HG02852 (cell line): ENCODE data around the gene PTPRJ.

ENCODE experiments used
- ATAC-seq: cut with Tn5 transposase; IDR thresholded peaks from one replicate; pipeline ENCODE4 v1.9.1; 2021; ENCODE audit warnings: mild to moderate bottlenecking, moderate library complexity; ENCODE audit not compliant: unreplicated experiment

The PTPRJ gene

DNA sequence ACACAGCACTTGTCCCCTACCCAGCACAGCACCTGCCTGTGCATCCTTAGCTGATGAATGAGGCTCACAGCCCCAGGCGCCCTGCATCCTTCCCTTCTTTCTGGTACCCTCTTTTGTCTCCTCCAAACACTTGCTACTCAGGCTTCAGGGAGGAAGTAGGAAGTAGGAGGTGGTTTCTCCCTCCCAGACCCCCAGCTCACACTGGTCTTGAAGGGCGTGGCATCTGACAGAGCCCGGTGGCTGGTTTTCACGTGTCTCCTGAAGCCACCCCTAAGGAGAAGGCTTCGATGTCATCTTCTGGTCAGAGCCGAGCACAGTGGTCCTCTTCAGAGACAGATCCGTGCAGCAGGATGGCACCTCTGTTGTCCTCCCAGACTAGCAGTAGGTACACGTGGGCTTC is 109.8 kb downstream of the PTPRJ start:
- ATAC-seq = no peak

DNA sequence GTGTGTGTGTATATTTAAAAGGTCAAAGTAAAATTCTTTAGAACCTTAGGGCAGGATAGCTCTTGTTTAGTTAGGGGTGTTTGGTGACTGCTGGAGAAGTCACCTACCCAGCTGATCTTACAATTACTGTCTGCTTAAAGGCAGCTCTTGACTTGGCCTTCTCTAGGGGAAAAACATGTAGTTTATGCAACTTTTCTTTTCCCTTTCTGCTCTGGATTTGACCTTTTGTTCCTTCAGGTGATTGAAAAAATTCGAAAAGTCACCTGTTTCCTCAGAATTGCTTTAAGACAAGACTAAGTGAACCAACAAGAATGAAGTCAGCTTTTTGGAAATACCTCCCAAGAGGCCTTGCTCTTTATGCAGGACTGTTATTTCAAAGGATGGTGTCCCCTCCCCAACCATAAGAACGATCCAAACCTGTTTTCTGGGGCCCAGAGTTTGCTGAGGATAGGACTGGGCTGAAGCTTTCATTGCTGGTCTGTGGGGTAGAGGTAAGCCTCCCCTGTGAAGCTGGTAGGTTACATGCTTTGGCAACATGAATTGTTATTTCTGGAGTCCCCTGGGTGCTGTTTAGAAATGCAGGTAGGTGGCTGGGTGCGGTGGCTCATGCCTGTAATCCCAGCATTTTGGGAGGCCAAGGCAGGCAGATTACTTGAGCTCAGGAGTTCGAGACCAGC is 111.2 kb downstream of the PTPRJ start:
- ATAC-seq = no peak

DNA sequence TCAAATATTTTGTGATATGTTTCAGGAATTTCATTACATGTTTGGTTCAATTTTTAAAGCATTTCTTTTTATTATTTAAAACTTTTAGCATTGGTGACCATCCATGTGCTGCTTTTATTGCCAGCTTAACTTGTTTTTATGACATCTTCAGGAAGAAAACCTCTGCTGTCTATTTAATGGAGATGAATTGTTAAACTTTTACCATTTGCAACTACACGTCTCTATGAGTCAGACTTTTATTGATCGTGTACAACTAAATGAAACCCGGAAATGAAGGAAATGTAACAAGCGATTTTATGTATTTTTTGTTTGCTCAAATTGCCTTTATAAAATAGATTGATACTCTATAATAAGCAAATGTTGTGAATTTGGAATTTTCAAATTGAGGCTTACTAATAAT is 113.0 kb downstream of the PTPRJ start:
- ATAC-seq = no peak

DNA sequence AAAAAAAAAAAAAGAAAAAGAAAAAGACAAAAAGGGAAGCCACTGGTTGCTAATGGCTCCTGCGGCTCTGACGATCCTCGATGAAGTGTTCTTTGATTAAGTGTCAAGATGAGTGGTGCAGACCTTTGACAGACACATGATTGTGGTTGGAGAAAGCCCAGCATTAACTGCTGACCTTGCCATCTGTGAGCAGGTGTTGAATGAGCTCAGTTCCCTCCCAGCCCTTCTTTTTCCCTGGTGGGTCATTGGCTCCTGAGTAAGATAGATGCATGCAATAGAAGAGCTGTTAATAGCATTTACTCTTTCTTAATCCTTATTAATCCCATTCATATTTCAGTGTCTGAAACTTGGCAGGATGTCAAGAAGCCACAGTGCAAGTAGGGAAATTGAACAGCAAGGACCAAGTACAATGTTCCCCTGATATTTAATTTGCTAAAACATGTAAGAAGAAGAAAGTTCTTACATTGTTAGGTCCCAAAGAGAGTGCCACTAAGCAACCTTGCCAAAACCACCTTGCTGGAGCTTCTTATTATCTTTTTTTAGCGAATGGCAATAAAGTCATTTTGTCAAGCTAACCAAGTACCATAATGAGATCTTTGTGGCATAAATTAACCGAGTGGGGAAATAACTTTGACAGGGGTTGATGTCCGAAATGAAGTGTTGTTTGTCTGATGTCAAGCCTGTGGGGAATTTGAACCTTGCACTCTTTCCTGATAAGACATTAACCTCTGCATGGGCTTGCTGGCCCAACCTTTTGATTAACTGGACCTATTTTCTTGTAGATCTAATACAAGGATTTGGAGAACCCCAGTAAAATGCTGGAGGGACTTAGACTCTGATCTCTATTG is 113.7 kb downstream of the PTPRJ start:
- no peak for ATAC-seq

DNA sequence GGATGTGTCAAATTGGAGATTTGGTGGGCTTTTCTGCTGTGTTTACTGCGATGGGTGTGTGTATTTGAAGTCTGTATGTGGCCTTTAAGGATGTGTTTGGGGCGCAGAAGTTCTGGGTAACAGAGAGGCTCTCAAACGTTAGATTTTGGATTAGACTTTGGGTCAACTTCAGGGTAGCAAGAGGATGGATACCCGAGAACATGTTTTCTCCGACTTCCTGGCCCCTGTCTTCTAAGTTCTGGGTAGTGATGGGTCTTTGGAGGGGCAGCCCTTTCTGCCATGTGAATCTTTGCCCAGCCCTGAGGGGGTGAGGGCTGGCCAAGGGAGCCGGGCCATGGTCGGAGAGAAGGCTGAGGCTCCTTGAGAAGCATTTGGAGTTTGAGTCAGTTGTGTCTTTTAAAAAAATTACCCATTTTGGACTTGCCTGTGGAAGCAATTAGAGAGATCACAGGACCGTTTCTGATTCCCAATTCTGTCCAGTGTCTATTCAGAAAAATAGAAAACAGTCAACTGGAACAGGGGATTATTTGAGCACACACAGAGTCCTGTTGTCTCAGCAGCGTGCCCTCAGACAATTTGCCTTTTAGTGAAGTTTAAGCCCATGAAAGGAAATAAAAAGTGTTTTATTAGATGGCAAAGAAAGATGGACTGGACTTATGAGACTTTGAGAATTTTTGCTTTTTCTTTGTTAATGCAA is 114.4 kb downstream of the PTPRJ start:
- ATAC-seq = no peak

DNA sequence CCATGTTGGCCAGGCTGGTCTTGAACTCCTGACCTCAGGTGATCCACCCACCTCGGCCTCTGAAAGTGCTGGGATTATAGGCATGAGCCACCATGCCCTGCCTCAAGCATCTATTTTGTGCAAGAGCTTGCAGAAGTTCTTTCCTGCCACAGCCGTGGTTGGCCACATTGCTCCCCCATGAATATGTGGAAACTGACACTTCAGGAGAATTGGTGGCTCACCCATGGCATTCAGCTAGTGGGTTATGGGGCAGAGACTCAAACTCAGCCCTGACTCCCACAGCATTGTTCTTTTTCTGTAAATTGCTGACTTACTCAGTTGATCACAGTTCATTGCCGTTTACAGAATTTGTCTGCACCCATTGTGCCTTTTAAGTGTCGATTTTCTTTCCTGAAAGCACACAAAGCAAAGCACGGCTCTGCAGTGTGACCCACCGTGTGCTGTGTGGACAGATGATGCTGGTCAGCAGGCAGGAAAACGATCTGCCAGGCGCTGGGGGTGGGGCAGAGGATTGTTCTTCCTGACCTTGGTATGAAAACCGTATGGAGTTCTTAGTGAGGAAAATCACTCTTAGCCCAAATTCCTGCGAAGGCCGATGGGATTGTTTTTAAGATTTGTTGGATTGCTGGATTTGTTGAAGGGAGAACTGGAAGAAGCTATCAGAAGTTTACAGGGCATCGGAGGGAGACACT is 115.6 kb downstream of the PTPRJ start:
- ATAC-seq = no peak

DNA sequence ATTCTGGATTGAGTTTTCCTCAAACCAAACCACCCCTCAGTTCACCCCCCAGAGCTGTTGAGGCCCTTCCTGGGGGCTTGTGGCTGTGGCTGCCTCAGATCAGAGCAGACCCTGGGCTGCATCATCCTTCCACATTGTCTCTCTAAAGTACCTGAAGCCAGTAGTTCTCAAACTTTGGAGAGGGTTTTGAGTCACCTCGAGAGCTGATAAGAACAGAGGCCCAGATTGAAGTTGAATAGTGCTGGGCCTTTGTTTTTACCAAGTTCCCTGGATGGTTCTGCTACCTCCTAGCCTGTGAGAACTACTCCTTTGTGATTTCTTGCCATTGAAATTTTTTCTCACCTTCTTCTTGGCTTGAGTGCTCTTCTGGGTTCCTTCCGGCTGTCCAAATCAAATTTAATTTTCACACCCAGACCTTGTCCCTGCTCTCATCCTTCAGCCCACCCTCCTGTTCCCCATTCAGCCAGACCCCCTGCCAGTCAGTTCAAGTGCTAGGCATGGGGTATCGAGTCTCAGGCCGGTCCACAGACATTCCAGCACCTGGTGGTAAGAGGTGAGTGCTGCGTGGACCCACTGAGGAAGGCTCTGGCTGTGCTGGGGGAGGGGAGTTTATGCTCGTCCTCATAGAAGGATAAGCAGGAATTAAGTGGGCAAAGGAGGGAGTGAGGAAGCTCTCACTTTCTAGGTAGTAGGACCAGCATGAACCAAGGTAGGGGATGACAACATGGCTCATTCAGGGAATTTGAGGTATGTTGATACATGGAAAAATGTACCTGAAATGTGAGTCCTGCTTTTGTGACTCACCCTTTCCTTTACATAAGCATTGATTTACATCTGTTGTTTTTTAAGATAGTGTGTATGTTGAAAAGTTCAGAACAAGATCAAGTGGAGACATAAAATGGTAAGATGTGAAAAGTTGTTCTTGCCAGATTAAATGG is 116.5 kb downstream of the PTPRJ start:
- no peak for ATAC-seq

DNA sequence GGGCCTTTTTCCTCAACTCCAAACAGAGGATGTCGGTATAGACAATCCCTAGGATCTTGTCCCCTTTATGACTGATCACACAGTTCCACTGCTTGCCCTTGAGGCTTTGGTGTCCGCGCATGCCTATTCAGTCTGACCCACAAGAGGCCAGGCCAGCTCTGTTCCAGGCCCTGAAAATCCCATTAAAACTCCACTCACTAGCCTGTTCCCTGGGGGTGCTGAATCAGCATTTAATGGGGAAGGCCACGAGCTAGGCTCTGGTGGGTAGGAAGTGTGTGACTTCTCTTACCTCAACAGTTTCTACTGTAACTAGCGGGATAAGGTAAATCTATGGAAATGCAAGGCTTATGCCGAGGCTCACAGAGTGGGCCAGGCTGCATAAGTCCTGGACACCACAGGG is 117.7 kb downstream of the PTPRJ start:
- no peak for ATAC-seq

DNA sequence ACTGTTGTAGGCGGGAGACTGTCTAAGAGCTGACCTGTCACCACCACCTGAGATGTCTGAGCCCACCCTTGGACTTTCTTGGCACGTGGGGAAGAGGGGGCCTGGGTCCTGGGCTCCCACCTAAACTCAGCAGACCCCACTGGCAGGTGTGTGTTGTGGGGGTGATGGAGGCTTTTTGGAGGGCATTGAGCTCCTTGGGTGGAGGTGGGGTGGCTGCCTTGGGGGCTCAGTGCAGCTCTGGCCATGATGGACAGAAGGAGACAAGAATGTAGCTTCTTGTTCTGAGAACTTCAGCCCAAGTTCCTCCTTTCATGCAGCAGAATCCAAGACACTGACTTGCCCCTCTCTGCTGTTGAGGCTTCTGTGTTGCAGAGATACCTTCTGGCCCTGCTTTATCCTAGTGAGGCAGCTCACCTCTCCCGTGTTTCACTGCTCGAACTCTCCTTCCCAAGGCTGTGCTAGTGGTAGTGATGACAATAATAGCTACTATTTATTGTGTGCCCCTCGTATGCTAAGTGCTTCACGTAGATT is 119.6 kb downstream of the PTPRJ start:
- no peak for ATAC-seq

DNA sequence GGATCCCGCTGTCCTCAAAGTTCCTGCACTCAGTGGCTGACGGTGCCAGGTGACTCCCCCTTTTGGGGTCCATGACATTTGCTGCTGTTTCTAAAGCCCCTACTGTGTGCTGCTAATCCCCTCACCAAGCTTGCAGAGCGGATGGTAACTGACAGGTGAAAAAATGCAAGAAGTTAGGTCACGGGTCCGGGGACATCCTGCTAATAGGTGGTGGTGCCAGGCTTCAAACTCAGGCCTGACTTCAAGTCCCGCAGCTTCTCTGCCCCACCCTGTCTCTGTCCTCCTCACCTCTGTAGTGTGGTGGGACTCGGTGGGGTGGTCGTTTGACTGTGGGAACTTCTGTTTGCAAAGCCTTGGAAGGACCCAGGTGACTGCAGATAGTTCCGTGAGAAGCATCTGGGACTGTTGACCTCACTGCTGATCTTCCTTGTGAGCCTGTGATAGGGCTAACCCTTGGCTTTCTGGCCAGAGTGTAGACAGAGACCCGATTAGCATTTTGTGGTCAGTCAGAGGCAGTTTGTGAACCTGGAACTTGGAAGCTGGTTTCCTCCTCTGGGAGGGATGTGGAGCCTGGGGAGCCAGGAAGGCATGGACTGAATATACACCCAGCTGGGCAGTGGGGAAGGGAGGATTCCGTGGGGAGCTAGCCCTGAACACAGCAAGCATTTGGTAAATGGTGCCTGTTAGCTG is 120.8 kb downstream of the PTPRJ start:
- ATAC-seq = no peak

DNA sequence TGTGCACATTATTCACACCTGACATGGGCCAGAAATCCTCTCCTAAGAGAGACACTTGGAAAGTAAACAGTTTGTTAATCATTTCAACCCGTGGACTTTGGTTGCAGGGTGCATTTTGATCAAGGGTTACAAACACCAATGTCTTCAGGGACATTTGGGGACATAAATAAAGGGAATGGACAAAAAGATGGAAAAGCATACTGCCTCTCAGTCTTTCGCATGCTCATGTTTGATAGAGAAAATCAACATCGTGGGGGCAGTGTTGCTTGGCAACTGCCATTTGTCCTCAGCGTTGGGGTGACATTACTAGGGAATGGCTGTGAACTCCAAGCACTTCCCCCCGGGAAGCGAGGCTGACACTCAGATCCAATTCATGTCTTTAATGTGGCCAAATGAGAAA is 121.6 kb downstream of the PTPRJ start:
- no peak for ATAC-seq

DNA sequence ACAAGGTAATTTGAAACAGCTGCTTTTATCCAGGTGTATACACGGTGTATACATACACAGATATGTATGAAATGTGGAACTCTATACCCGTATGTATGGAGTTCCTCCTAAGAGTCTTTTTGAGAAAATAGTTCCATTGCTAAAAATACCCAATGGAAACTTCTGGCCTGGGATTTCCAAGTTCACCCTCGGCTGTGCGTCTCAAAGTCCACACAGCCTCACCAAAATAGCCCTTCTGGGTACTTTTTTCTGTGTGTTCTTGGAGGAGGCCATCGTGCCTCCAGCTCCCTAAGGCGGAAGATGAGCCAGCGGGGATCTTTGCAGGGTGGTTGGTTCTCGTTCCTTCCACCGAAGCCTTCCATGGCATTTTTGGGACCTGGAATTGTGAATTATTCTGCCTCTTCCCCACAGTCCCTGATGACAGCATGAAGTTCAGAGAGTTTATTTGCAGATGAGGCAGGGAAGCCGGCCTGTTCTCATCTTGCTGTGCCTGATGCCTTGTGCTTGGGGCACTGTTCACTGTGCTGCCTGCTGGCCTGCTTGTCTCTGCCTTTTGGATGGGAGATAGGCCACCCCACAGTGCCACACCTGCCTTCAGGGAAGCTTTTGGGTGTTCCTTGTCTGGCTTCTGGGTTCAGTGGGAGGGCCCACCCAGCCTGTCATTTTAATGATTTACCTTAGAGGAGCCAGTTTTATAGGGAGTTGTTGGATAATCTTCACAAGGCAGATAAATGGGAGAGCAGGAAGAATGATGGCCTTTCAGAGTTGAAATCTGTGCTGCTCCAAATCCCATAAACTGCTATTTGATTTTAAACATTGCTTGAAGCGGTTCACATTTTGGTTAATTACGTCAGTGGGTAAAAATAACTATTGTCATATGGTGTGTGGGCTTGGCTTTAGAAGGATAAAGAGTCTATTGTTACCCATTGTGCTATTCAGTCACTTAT is 123.5 kb downstream of the PTPRJ start:
- ATAC-seq = no peak

DNA sequence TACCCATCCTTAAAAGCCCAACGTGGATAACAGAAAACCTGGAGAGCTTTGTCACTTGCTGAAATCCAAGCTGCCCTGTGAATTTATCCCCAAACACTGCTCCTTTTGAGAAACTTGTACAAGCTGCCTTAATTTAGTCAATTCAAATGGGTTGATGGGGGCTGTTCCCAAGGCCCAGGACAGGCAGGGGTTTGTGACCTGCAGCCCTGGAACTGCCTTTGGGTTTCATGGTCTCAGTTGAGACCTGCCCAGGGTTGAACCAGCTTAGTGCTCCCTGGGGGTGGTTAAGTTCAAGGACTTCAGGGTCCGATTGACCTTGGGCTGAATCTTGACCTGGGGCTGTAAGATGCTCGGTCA is 124.2 kb downstream of the PTPRJ start:
- no peak for ATAC-seq

DNA sequence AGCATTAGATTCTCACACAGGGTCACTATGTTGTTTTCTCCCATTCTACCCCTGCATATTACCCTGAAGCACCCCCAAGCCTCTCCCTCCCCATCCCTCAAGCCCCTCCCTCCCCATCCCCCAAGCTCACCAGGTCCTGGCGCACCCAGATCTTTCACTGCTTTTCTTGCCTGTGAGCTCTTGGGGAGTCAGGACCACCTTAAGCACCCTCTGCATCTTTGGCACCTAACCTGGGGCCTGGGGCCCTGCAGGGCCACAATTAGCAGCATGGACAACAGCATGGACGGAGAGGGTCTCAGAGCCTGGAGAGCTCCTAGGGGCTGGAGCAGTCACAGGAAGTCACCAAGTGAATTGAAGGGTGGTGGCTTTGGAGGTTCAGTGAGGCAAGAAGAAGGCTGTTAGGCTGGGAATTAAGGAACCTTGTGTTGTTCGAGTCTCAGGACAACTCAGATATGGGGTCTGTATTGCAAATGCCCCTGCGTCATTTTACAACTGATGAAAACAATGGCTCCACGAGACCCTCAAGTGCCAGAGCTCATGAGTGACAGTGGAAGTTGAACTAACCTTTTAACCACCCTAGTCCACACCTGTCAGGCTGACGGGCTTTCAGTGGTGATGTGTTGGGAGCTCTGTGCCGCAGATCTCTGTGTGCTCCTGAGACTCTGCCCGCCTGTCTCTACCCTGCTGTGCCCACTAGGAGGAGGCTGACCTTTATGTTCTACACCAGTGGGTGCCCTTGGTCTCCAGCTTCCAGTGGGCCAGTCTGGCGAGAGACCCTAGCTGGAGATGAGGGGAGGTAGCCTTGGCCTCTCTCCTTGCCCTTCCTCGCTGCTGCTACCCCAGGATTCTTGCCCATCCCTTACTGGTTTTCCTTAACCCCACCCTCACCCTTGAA is 125.0 kb downstream of the PTPRJ start:
- ATAC-seq = no peak

DNA sequence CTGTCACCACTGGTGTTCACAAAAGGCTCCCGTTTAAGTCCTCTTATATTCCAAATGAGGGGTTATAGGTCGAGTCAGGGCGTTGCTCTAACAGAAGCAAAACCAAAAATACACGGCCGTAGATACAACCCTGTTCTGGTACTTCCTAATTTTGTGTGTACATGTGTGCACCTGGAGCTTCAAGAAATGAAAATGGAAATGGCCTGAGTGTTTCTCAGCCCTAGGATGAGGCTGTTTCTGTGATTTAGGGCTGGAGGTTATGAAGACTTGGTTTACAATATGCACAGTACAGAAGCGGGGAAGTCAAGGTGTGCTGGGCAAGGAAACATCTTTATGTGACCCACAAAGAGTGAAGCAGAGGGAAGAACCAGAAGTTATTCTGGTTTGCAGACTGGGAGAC is 125.8 kb downstream of the PTPRJ start:
- ATAC-seq = no peak

DNA sequence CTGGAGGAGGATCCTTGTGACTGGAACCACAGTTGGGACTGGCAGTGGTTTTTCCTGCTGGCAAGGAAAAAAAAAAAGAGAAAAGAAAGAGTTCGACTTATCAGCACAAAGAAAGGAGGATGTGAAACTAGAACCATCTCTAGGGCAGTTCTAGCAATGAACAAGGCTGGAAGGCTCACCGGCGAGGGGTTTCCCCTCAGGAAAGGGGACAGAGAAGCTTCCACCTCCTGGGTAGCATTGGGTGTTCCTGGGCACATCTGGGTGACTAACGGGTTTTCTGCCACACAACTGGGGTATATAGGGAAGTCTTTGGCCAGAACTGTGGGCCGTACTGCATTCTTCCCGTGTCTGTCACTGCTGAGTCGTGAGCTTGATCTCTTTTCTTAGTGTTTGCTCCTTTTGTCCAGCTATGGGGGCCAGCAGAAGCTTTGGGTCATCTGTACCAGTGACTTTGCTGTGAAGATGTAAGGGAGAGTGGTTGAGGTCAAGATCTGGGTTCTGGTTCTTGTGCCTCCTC is 126.9 kb downstream of the PTPRJ start:
- ATAC-seq = peak; percentile 78
